Middle frontal gyrus (tissue), 1 donor: Measurements from ENCODE around the gene SEMA6D.
A peak's percentile ranks its signal among the peaks of the same experiment; 100 is the strongest.

Experiments
- DNase-seq: peaks from one replicate; pipeline ENCODE4 v3.0.0-alpha.2; 2015; ENCODE audit warnings: low spot score; ENCODE audit errors: extremely low spot score

Gene SEMA6D

GRCh38 chr15:47786371-47786770, 69.1 kb downstream of the SEMA6D start:
- DNase-seq, result no peak

GRCh38 chr15:47787875-47788274, 70.6 kb downstream of the SEMA6D start:
- DNase-seq, result no peak

GRCh38 chr15:47788685-47789084, 71.4 kb downstream of the SEMA6D start:
- no peak for DNase-seq

GRCh38 chr15:47791161-47791560, 73.9 kb downstream of the SEMA6D start:
- DNase-seq, result no peak

GRCh38 chr15:47792231-47792630, 74.9 kb downstream of the SEMA6D start:
- no peak for DNase-seq

GRCh38 chr15:47794252-47794914, 77.1 kb downstream of the SEMA6D start:
- no peak for DNase-seq

GRCh38 chr15:47795864-47796263, 78.6 kb downstream of the SEMA6D start:
- DNase-seq, result no peak

- DNase-seq, result no peak
These were observed 79.0 kb downstream of the SEMA6D start for GRCh38 chr15:47796339-47796738.

- DNase-seq, result no peak
These were observed 79.5 kb downstream of the SEMA6D start for GRCh38 chr15:47796830-47797229.

- DNase-seq, result no peak
These were observed 84.2 kb downstream of the SEMA6D start for GRCh38 chr15:47801522-47801921.

GRCh38 chr15:47802216-47802615, 84.9 kb downstream of the SEMA6D start:
- DNase-seq, result no peak

GRCh38 chr15:47803767-47804166, 86.5 kb downstream of the SEMA6D start:
- DNase-seq, result no peak

- no peak for DNase-seq
These were observed 87.4 kb downstream of the SEMA6D start for GRCh38 chr15:47804733-47805132.

GRCh38 chr15:47806008-47806407, 88.7 kb downstream of the SEMA6D start:
- DNase-seq, result no peak

GRCh38 chr15:47811172-47811571, 93.9 kb downstream of the SEMA6D start:
- no peak for DNase-seq

GRCh38 chr15:47812470-47812999, 95.2 kb downstream of the SEMA6D start:
- no peak for DNase-seq

- peak; percentile 30 for DNase-seq
These were observed 96.6 kb downstream of the SEMA6D start for GRCh38 chr15:47813748-47814384.

- DNase-seq, result no peak
These were observed 97.3 kb downstream of the SEMA6D start for GRCh38 chr15:47814620-47815019.

- DNase-seq, result no peak
These were observed 100.8 kb downstream of the SEMA6D start for GRCh38 chr15:47817969-47818548.

- no peak for DNase-seq
These were observed 101.9 kb downstream of the SEMA6D start for GRCh38 chr15:47819158-47819557.

GRCh38 chr15:47820057-47820746, 102.9 kb downstream of the SEMA6D start:
- DNase-seq, result no peak

GRCh38 chr15:47820747-47821319, 103.5 kb downstream of the SEMA6D start:
- no peak for DNase-seq
